ENCODE data around the gene ZNF423. TPM values are rescaled to one million over a fixed set of nuclear protein-coding genes. Genes with fewer than 3 reads are reported as not detected.
A peak's percentile ranks its signal among the peaks of the same experiment; 100 is the strongest.

Gene ZNF423
- total and polyA plus RNA-seq, 2 experiments from 2014 or later: 14.9 to 41.8 TPM

DNA sequence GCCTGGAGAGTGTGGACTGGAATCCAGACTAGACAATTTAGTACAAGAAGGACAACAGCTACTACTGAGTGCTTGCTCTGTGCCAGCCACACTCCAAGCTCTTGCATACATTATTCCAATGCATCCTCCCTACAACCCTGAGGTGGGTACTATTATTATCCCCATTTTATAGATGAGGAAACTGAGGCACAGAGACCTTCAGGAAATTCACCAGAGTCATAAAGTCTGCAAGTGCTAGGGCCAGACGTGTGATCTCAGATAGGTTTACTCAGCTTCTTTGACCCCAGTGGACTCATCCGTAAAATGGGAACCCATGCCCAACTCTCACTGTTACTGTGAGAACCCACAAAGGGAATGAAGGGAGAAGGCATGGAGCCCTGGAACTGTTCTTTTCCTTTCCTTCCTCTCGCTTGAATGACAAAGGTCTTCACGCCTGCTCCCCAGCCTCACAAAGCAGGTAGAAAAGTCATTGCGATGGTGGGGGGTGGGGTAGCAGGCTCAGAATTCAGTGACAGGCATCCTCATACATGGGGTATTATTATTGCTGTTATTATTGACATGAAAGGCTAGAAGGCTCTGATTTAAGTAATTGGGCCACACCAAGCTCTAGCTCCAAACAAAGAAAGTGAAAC, 160.0 kb downstream of the ZNF423 start:
- H3K9me3 Mint-ChIP-seq: no peaks in the 10 kb centered on the region
- peaks cover 65% of the 10 kb centered on the region for H3K4me1 ChIP-seq (ENCODE audit: insufficient read depth)
- DNase-seq (ENCODE audit: low spot score) (no peak), ATAC-seq (peak; percentile 5)
- TF ChIP-seq EZH2phosphoT487 (IDR thresholded peaks at IDR 0.05; ENCODE audit: unreplicated experiment): no peak
- TF ChIP-seq, protein P1, sequence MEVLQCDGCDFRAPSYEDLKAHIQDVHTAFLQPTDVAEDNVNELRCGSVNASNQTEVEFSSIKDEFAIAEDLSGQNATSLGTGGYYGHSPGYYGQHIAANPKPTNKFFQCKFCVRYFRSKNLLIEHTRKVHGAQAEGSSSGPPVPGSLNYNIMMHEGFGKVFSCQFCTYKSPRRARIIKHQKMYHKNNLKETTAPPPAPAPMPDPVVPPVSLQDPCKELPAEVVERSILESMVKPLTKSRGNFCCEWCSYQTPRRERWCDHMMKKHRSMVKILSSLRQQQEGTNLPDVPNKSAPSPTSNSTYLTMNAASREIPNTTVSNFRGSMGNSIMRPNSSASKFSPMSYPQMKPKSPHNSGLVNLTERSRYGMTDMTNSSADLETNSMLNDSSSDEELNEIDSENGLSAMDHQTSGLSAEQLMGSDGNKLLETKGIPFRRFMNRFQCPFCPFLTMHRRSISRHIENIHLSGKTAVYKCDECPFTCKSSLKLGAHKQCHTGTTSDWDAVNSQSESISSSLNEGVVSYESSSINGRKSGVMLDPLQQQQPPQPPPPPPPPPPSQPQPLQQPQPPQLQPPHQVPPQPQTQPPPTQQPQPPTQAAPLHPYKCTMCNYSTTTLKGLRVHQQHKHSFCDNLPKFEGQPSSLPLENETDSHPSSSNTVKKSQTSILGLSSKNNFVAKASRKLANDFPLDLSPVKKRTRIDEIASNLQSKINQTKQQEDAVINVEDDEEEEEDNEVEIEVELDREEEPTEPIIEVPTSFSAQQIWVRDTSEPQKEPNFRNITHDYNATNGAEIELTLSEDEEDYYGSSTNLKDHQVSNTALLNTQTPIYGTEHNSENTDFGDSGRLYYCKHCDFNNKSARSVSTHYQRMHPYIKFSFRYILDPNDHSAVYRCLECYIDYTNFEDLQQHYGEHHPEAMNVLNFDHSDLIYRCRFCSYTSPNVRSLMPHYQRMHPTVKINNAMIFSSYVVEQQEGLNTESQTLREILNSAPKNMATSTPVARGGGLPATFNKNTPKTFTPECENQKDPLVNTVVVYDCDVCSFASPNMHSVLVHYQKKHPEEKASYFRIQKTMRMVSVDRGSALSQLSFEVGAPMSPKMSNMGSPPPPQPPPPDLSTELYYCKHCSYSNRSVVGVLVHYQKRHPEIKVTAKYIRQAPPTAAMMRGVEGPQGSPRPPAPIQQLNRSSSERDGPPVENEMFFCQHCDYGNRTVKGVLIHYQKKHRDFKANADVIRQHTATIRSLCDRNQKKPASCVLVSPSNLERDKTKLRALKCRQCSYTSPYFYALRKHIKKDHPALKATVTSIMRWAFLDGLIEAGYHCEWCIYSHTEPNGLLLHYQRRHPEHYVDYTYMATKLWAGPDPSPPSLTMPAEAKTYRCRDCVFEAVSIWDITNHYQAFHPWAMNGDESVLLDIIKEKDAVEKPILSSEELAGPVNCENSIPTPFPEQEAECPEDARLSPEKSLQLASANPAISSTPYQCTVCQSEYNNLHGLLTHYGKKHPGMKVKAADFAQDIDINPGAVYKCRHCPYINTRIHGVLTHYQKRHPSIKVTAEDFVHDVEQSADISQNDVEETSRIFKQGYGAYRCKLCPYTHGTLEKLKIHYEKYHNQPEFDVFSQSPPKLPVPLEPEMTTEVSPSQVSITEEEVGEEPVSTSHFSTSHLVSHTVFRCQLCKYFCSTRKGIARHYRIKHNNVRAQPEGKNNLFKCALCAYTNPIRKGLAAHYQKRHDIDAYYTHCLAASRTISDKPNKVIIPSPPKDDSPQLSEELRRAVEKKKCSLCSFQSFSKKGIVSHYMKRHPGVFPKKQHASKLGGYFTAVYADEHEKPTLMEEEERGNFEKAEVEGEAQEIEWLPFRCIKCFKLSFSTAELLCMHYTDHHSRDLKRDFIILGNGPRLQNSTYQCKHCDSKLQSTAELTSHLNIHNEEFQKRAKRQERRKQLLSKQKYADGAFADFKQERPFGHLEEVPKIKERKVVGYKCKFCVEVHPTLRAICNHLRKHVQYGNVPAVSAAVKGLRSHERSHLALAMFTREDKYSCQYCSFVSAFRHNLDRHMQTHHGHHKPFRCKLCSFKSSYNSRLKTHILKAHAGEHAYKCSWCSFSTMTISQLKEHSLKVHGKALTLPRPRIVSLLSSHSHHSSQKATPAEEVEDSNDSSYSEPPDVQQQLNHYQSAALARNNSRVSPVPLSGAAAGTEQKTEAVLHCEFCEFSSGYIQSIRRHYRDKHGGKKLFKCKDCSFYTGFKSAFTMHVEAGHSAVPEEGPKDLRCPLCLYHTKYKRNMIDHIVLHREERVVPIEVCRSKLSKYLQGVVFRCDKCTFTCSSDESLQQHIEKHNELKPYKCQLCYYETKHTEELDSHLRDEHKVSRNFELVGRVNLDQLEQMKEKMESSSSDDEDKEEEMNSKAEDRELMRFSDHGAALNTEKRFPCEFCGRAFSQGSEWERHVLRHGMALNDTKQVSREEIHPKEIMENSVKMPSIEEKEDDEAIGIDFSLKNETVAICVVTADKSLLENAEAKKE (CRISPR knock-in tag; IDR thresholded peaks at IDR 0.05): peak; percentile 50; the same call in 1 of the 2 replicates
- H3K4me2 ChIP-seq: peak overlapping the region; percentile 60
- 0 out of 3 replicates have a peak, but pooled peaks cover 3% of the 10 kb centered on the region for H3K36me3 Mint-ChIP-seq (ENCODE audit: low read depth)
- H3K27ac ChIP-seq (ENCODE audit: low read depth): peak overlapping the region; percentile 93
- no peaks in the 10 kb centered on the region for H4K20me1 ChIP-seq (replicated peaks; ENCODE audit: insufficient read depth)
- H3K4me3 ChIP-seq: peak overlapping the region; percentile 34; the same call in 1 of the 2 replicates
- H3K27ac Mint-ChIP-seq: peak overlapping the region; percentile 93
- peaks cover 23% of the 10 kb centered on the region for H3K27me3 Mint-ChIP-seq (ENCODE audit: insufficient read depth, low read depth, poor library complexity)
- no peaks in the 10 kb centered on the region for H3K36me3 ChIP-seq (ENCODE audit: insufficient read depth)
- peaks cover 30% of the 10 kb centered on the region for H3F3A ChIP-seq (replicated peaks; ENCODE audit: low read depth)
- no peak overlapping the region for H2AFZ ChIP-seq
- peaks cover 63% of the 10 kb centered on the region for H3K4me1 Mint-ChIP-seq
- peak overlapping the region; percentile 18; the same call in 1 of the 3 replicates for H3K4me3 Mint-ChIP-seq
- H3K79me2 ChIP-seq (replicated peaks; ENCODE audit: insufficient read depth): 0 out of 2 replicates have a peak, but pooled peaks cover 8% of the 10 kb centered on the region
- H3K27me3 ChIP-seq (ENCODE audit: insufficient read depth): no peaks in the 10 kb centered on the region
- no peaks in the 10 kb centered on the region for H3K9me2 ChIP-seq (ENCODE audit: insufficient read depth)

DNA sequence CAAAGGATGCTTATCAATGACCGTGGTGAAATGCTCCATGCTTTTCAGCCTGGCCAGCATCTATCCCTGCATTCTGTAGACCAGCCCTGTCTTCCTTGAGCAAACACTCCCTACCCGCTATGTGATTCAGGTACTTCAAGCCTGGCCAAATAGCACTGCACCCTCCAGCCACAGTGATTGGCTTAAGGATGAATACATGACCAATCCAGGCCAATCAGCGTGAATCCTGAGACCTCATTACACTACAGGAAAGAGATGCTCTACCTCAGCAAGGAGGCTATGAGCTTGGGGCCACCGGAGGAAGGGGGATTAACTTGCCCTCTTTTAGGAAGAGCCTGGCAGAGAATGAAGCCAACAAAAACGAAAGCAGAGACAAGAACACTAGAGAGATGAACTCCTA, 162.5 kb downstream of the ZNF423 start:
- Histone ChIP-seq H3K27ac (ENCODE audit: low read depth) (no peak overlapping the region), H3F3A (replicated peaks; ENCODE audit: low read depth) (peaks cover 22% of the 10 kb centered on the region), H2AFZ (no peak overlapping the region), H4K20me1 (replicated peaks; ENCODE audit: insufficient read depth) (no peaks in the 10 kb centered on the region), H3K27me3 (ENCODE audit: insufficient read depth) (no peaks in the 10 kb centered on the region), H3K4me2 (no peak overlapping the region), H3K4me3 (no peak overlapping the region), H3K36me3 (ENCODE audit: insufficient read depth) (no peaks in the 10 kb centered on the region; the same call in 1 of the 2 replicates), H3K9me2 (ENCODE audit: insufficient read depth) (0 out of 2 replicates have a peak, but pooled peaks cover 3% of the 10 kb centered on the region), H3K4me1 (ENCODE audit: insufficient read depth) (peaks cover 40% of the 10 kb centered on the region), H3K79me2 (replicated peaks; ENCODE audit: insufficient read depth) (0 out of 2 replicates have a peak, but pooled peaks cover 8% of the 10 kb centered on the region)
- H3K36me3 Mint-ChIP-seq (ENCODE audit: low read depth): 0 out of 3 replicates have a peak, but pooled peaks cover 8% of the 10 kb centered on the region
- peaks cover 25% of the 10 kb centered on the region for H3K27me3 Mint-ChIP-seq (ENCODE audit: insufficient read depth, low read depth, poor library complexity)
- H3K4me1 Mint-ChIP-seq: peaks cover 48% of the 10 kb centered on the region
- H3K27ac Mint-ChIP-seq: no peak overlapping the region
- DNase-seq (ENCODE audit: low spot score) (no peak), ATAC-seq (no peak)
- no peak overlapping the region for H3K4me3 Mint-ChIP-seq
- no peaks in the 10 kb centered on the region for H3K9me3 Mint-ChIP-seq
- TF ChIP-seq, protein P2, sequence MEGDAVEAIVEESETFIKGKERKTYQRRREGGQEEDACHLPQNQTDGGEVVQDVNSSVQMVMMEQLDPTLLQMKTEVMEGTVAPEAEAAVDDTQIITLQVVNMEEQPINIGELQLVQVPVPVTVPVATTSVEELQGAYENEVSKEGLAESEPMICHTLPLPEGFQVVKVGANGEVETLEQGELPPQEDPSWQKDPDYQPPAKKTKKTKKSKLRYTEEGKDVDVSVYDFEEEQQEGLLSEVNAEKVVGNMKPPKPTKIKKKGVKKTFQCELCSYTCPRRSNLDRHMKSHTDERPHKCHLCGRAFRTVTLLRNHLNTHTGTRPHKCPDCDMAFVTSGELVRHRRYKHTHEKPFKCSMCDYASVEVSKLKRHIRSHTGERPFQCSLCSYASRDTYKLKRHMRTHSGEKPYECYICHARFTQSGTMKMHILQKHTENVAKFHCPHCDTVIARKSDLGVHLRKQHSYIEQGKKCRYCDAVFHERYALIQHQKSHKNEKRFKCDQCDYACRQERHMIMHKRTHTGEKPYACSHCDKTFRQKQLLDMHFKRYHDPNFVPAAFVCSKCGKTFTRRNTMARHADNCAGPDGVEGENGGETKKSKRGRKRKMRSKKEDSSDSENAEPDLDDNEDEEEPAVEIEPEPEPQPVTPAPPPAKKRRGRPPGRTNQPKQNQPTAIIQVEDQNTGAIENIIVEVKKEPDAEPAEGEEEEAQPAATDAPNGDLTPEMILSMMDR (conservative IDR thresholded peaks at IDR 0.05; ENCODE audit: low read depth in 2 of 2): no peak
